GM21737 (cell line): Measurements from ENCODE around the gene LONRF2.
"Not testable (repeated sequence)": the region's sequence is repeated elsewhere in the genome, so short reads cannot be mapped to it uniquely, and the experiment has no call there.

ENCODE experiments used
- ATAC-seq: cut with Tn5 transposase; IDR thresholded peaks from one replicate; pipeline ENCODE4 v1.9.1; 2021; ENCODE audit warnings: mild to moderate bottlenecking, moderate library complexity; ENCODE audit not compliant: unreplicated experiment

The LONRF2 gene

GRCh38 chr2:100256416-100256815 lies 65.9 kb downstream of the LONRF2 start:
- ATAC-seq: no peak

GRCh38 chr2:100254646-100255210 lies 67.6 kb downstream of the LONRF2 start:
- ATAC-seq: no peak

- no peak for ATAC-seq
Observed at GRCh38 chr2:100253786-100254185, 68.5 kb downstream of the LONRF2 start.

- no peak for ATAC-seq
Observed at GRCh38 chr2:100252811-100253698, 69.2 kb downstream of the LONRF2 start.

GRCh38 chr2:100250645-100251044 lies 71.7 kb downstream of the LONRF2 start:
- ATAC-seq: no peak

- ATAC-seq: no peak
Observed at GRCh38 chr2:100248971-100249370, 73.3 kb downstream of the LONRF2 start.

- not testable (repeated sequence) for ATAC-seq
Observed at GRCh38 chr2:100248556-100248955, 73.7 kb downstream of the LONRF2 start.

GRCh38 chr2:100248044-100248330 lies 74.3 kb downstream of the LONRF2 start:
- peak; percentile 21 for ATAC-seq

- peak; percentile 75 for ATAC-seq
Observed at GRCh38 chr2:100247256-100248043, 74.9 kb downstream of the LONRF2 start.

GRCh38 chr2:100246163-100247145 lies 75.8 kb downstream of the LONRF2 start:
- ATAC-seq: no peak

- no peak for ATAC-seq
Observed at GRCh38 chr2:100245681-100246080, 76.6 kb downstream of the LONRF2 start.

GRCh38 chr2:100244881-100245605 lies 77.3 kb downstream of the LONRF2 start:
- ATAC-seq: no peak

- ATAC-seq: no peak
Observed at GRCh38 chr2:100243631-100244030, 78.7 kb downstream of the LONRF2 start.

- ATAC-seq: no peak
Observed at GRCh38 chr2:100242891-100243619, 79.2 kb downstream of the LONRF2 start.

GRCh38 chr2:100242476-100242875 lies 79.8 kb downstream of the LONRF2 start:
- no peak for ATAC-seq

GRCh38 chr2:100241236-100241635 lies 81.1 kb downstream of the LONRF2 start:
- ATAC-seq: no peak

- no peak for ATAC-seq
Observed at GRCh38 chr2:100240386-100240785, 81.9 kb downstream of the LONRF2 start.

- ATAC-seq: no peak
Observed at GRCh38 chr2:100239486-100240210, 82.7 kb downstream of the LONRF2 start.

GRCh38 chr2:100238471-100238870 lies 83.8 kb downstream of the LONRF2 start:
- no peak for ATAC-seq
